Glomerular endothelial cell (primary cell): ENCODE data around the gene ARPC4. TPM values are rescaled to one million over a fixed set of nuclear protein-coding genes. Genes with fewer than 3 reads are reported as not detected.

Source experiments
- DNase-seq: peaks from one replicate; pipeline ENCODE4 v3.0.0-alpha.2; 2011; ENCODE audit warnings: low read depth, low spot score; ENCODE audit errors: extremely low read depth
- total RNA-seq: library from RNA; depleted of rRNA; stranded (reverse); fragments of >200 nt; gene quantifications from 2 replicates; pipeline ENCODE4 v1.2.3, GENCODE V29; 2015

The ARPC4 gene
- total RNA-seq: 212 and 240 TPM in 2 replicates

DNA sequence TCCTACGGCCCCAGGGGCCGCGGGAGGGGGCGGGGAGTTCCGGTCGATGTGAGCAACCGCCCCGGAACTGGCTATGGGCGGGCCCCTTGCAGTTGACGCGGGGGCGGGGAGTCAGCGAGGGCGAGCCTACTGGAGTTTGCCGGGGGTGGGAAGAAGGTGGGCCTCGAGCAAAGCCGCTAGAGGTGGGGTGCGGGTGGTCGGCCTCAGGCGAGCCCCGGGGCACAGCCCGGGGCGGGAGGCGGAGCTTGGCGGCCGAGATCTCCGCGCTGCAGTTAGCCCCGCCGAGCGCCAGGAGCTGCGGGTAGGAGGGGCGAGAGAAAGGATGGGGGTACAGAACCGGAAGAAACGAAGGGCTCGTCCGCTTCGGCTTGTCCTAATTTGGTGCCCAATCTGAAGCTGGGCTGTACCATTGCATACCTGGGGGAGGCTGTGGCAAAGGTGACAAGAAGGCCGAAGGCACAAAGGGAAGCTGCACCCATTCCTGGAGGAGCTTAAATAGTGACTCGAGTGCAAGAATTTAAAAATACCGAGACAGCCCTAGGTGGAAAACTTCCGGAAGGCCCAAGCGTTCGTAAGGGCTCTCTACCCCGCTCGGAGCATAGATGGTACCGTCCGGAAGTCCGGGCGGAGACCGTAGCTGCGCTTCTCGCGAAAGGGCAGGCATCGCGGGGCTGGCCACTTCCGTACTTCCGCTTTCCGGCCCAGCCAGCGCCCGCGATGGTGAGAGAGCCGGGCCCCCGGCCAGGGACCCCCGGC lies at the start of gene ARPC4, which contains the start of gene TADA3:
TSS of gene ARPC4 (plus strand) at position 678 of the 756 bp plus-strand sequence. CDS start at position 718, 40 bp downstream.
TSS of gene TADA3 (minus strand) at position 69 of the 756 bp plus-strand sequence. CDS start 1,007 bp downstream, outside the sequence.
- peak; percentile 96 for DNase-seq

DNA sequence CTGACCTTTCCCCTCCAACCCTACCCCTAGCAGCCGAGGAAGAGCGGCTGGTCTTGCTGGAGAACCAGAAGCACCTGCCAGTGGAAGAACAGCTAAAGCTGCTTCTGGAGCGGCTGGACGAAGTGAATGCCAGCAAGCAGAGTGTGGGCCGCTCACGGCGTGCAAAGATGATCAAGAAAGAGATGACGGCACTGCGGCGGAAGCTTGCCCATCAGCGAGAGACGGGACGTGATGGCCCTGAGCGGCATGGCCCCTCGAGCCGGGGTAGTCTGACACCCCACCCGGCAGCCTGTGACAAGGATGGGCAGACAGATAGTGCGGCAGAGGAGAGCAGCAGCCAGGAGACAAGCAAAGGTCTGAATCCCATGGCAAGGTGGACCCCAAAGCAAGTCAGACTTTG lies 49.3 kb upstream of the ARPC4 start:
- no peak for DNase-seq

DNA sequence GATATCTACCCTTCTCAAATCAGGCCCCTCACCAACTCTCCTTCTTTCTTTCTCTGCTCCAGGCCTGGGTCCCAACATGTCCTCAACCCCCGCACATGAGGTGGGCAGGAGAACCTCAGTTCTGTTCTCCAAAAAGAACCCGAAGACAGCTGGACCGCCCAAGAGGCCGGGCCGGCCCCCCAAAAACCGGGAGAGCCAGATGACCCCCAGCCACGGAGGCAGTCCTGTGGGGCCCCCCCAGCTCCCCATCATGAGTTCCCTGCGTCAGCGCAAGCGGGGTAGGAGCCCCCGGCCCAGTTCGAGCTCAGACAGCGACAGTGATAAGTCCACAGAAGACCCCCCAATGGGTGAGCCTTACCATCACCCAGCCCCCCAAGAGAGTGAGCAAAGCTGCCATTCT lies 48.7 kb upstream of the ARPC4 start:
- no peak for DNase-seq

DNA sequence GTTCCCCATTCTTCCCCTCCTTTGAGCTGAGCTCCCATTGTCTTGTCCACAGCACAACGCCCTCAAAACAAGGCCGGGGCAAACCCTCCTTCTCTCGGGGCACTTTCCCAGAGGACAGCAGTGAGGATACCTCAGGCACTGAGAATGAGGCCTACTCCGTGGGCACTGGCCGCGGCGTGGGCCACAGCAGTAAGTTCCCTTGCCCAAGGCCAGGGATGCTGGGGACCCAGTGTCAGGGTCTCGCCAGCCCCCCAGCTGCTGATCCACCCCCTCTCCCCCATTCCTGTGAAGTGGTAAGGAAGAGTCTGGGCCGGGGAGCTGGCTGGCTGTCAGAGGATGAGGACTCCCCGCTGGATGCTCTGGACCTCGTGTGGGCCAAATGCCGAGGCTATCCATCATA lies 47.4 kb upstream of the ARPC4 start:
- DNase-seq: no peak

DNA sequence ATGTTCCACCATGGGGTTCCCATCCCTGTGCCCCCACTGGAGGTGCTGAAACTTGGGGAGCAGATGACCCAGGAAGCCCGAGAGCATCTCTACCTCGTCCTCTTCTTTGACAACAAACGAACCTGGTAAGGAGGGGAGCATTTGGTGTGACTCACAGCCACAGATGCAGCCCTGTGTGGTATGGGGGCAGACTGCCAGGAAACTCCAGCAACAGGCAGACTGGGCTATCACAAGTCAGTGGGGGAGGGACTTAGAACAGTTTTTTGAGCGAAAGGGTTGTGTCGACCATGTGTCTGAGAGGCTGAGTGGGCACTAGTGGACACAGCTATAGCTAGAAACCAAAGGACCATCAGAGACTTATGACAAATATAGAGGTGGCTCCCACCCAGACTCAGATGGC lies 46.6 kb upstream of the ARPC4 start:
- no peak for DNase-seq

DNA sequence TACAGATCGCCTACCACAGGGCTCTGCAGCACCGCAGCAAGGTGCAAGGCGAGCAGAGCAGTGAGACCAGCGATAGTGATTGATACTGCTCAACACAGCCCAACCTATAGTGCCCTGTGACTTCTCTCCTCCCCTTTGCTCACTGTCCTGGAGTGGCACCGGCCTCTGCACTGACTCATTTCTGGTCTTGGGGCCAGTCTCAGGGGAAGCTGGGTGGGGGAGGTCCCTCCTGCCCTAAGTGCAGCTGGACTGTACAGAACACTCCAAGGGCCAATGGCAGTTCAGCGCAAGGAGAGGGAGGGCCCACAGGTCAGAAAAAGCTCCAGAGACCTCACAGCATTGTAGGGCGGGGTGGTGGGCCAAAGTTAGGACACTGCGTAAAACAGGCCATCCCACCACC lies 45.6 kb upstream of the ARPC4 start:
- DNase-seq: no peak

DNA sequence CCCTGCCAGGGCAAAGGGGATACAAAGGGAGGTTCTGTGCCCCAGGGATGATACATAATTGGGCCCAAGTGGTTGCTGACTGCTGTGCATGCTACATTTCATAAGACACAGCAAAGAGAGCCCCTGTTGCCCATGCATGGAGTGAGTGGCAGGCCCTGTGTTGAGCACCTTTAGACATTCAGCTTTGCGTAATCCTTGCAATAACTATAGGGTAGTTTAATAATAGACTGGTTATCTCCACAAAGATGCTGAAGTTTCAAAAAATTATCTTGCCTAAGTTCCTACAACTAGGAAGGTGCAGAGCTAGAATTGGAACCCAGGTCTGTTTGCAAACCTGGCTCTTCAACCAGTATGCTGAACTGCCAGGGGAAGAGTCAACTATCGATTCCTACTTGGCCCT lies 44.9 kb upstream of the ARPC4 start:
- no peak for DNase-seq

DNA sequence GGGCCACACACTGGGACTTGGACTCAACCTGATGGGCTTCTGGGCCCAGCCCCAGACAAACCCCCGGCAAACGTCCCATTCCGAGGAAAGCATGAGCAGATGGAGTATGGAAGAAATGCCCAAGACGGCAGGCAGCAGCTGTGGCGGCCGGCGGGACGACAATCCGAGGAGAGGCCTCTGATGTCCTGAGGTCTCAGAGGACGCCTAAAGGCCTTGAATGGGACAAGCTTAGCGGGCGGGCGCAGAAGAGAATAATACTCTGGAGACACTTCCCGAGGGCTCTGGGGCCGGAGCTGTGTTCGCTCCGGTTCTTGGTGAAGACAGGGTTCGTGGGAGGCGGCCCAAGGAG lies 43.6 kb upstream of the ARPC4 start:
- no peak for DNase-seq

DNA sequence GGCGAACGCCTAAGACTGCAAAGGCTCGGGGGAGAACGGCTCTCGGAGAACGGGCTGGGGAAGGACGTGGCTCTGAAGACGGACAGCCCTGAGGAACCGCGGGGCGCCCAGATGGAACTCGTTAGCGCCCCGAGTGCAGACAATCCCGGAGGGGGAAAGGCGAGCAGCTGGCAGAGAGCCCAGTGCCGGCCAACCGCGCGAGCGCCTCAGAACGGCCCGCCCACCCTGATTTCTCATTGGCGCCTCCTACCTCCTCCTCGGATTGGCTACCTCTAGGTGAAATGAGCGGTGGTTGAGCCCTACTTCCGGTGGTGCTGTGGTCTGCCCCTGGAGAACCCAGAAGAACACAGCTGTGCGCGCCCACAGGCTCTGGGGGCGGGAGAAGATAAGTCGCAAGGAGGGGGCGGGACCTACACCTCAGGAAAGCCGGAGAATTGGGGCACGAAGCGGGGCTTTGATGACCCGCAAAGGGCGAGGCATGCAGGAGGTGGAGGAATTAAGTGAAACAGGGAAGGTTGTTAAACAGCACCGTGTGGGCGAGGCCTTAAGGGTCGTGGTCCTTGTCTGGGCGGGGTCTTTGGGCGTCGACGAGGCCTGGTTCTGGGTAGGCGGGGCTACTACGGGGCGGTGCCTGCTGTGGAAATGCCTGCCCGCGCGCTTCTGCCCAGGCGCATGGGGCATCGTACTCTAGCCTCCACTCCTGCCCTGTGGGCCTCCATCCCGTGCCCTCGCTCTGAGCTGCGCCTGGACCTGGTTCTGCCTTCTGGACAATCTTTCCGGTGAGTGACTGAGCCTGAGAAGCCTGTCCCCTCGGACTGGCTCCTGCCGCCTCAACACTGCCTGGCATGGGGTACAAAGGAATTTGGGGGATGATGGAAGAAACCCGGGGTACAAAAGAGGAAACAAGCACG lies 43.0 kb upstream of the ARPC4 start, which contains the start of gene OGG1:
TSS of gene OGG1 (plus strand) at position 308 of the 911 bp plus-strand sequence. CDS start at position 643, 335 bp downstream.
- peak; percentile 88 for DNase-seq

DNA sequence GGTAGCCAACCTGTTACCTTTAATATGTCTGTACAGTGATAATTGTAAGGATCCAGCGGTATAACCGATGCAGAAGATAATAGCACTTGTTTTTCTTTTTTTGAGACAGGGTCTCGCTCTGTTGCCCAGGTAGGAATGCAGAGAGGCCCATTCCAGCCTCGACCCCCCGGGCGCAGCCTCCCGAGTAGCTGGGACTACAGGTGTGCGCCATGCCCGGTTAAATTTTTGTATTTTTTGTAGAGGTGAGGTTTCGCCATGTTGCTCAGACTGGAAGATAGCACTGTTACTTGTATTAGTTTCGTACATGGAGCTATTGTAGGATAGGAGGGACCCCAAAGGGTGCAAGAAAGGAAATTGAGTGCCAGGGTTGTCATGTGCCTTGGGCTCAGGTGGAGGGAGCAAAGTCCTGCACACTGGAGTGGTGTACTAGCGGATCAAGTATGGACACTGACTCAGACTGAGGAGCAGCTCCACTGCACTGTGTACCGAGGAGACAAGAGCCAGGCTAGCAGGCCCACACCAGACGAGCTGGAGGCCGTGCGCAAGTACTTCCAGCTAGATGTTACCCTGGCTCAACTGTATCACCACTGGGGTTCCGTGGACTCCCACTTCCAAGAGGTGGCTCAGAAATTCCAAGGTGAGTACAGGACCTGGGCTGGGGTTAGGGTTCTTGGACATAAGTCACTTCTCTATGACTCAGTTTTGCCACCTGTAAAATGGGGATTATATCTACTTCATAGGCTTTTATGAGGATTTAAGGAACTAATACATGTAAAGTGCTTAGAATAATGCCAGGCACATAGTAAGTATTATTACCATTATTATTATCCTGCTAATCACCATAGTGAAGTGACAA lies 42.1 kb upstream of the ARPC4 start:
- DNase-seq: no peak

DNA sequence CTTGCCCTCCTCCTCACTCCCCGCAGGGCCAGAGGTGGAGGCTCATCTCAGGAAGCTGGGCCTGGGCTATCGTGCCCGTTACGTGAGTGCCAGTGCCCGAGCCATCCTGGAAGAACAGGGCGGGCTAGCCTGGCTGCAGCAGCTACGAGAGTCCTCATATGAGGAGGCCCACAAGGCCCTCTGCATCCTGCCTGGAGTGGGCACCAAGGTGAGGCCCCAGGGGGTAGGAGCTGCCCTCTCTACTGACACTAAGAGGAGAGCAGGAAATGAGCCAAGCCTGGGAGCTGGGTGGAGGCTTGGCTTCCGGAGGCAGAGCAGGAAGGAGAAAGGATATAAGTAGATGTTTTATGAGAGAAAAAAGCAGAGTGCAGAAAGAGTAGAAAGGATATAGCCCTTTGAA lies 38.2 kb upstream of the ARPC4 start:
- DNase-seq: no peak

DNA sequence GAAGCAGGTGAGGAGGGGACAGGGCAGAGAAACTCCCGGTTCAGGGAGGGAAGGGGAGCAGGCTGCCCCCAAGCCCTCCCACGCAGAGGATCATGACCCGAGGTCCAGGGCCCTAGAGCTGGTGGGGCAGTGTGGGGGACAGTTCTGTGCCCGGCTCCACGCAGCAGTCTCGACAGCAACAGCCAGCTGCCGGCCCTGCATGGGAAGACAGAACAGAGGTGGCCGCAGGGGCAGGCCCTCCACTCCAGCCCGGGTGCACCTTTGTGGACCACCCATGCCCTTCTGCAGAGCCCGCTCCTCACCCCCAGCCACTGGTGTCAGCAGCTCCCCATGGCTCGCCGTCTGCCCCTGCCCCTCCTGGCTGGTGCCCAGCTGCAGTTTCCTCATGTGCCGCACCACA lies 35.5 kb upstream of the ARPC4 start:
- DNase-seq: no peak

DNA sequence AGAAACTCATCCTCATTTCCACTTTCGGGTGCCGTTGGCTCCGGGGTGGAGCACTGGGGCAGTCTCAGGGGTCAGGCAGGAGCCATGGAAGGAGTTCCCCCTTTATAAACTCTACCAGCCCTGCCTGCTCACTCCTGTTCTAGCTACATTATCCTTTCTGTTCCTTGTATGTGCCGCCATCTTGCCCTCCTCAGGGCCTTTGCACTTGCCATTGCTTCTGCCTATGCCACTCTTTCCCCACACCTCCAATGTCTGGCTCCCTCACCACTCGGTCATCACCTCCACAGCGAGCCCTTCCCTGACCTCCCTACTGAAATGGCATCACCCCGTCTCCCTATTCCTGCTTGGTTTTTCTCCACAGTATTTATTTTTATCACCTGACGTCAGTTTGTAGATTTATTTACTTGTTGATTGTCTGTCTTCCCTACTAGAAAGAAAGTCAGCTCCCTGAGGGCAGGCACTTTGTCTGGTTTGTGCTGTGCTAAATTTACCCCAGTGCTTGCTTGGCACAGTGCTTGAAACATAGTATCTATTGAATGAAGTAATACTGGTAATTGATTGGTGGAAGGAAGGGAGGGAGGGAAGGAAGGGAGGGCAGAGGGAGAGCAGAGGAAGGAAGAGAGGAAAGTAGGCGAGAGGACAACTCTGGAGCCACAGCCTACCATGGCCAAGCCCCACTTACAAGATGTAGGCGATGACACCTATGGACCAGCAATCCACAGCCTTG lies 31.9 kb upstream of the ARPC4 start:
- DNase-seq: no peak

DNA sequence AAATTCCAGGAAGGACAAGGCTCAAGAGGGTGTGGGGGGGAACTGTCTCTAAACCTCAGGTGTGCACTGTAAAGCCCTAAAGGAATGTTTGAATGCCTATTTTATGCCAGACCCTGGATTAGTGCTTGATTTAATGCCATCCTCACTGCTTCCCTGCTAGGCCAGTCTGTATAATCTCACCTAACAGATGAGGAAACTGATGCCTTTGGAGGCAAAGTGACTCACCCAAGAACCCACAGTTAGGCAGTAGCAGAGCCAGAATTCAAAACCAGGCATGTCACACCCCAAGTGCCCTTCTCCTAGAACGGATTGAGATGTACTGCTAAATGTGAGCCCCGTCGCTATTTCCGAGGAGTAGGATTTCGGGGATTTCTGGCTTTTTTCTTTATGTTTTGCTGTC lies 31.0 kb upstream of the ARPC4 start:
- no peak for DNase-seq

DNA sequence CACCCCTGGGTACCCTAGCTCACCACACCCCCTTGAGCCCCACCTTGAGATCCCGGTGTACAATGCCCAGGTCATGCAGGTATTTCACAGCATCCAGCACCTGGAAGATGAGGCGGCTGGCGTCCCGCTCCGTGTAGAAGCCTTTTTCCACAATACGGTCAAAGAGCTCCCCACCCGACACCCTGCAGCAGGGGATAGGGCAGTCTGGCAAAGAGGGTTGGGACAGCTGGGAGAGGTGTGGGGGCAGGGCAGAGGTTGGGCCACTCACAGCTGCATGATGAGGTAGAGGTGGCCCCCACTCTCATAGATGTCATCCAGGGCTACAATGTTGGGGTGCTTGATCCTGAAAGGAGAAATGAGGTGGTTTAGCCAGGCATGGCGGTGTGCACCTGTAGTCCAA lies 30.0 kb upstream of the ARPC4 start:
- DNase-seq: no peak

DNA sequence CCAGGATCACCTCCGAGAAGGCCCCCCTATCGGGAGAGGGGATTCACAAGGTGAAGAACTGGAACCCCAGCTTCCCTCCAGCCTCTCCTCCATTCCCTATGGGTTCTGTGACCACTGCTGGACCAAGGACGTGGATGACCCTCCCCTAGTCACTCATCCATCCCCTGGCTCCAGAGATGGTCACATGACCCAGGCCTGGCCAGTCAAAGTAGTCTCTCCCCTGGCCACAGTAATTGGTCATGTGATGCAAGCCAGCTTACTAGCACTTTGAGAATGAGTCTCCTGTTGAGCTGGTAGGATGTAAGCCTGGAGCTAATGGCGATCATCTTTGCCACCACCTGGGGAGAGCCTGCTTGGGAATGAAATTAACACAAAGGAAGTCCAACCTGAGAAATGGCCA lies 27.0 kb upstream of the ARPC4 start:
- DNase-seq: no peak

DNA sequence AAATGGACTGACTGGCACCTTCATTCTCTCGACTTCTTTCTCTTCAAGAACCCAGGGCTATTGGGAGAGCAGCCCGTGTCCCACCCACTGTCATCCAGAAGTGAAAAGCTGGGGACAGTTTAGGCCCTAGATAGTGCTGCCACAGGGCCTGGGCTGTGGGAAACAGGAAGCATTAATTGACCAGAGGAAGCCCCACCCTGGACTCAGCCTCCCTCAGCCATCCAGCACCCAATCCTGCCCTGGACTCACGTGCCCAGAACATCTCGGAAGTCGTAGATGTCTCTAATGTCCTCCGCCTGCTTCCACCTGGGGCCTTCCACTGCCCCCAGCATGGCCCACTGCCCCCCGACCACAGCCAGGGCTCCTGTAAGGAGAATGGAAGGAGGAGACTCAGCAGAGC lies 25.5 kb upstream of the ARPC4 start:
- DNase-seq: no peak

DNA sequence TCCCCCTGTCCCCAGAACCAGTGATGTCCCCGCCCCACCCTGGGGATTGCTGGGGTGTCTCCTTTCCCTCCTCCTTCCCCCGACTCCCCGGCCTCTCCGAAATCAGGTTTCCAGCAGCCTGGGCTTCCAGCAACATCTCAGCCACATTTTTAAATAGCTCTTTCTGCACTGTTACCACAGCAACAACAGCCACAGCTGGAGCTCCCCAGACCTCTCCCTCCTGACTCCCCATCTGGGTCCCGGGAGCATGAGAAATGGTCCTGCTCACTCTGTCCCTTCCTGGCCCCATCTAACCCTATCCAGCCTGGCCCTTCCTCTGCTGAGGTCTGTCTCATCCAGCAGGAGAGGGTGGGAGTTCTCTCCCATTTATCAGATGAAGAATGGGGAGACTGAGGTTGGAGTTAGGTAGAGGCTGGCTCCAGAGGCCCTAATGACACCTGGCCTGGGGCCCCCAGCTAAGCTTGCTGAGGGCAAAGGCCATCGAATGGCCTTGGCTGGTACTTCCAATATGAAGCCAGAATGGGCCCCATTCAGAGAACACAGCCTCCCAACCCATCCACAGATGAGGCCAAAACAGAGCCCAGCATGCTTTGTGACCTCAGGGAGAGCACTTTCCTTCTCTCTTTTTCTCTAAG lies 24.6 kb upstream of the ARPC4 start:
- DNase-seq: no peak

DNA sequence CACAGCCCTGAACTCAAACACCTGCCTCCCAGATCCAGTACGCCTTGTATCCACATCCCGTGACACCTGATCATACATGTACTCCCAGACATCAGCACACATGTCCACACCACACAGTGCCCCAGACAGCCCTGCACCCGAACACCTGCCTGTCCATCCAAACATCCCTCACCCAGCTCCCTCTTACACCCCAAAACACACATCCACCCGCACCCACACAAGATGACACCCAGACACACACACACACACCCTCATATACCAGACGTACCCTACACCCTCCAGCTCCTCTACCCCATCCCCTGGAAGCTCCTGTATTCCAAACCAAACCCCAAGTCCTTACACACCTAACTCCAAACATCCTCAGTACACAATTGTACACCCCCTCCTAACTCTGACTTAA lies 23.9 kb upstream of the ARPC4 start:
- no peak for DNase-seq
